Activated CD4-positive, alpha-beta T cell treated with anti-CD3 and anti-CD28 coated beads for 24 hours (primary cell): ENCODE results near the gene PLEKHA4.
"Not testable (repeated sequence)": the region's sequence is repeated elsewhere in the genome, so short reads cannot be mapped to it uniquely, and the experiment has no call there.

ENCODE experiments used
- DNase-seq, 2 donors: peaks; one replicate each; pipeline ENCODE4 v3.0.0-alpha.2; 2020; ENCODE audit warnings: low read depth in 2 of 2

PLEKHA4 gene

DNA sequence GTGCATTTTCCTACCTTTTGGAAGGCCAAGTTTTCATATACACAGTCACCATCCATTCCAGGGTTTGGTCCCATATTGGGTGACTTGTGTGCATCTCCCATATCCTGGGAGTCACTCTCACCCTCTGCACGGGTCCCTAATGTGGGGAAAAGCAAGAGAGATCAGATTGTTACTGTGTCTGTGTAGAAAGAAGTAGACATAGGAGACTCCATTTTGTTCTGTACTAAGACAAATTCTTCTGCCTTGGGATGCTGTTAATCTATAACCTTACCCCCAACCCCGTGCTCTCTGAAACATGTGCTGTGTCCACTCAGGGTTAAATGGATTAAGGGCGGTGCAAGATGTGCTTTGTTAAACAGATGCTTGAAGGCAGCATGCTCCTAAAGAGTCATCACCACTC lies 21.1 kb upstream of the PLEKHA4 start:
- DNase-seq: not testable (repeated sequence)

DNA sequence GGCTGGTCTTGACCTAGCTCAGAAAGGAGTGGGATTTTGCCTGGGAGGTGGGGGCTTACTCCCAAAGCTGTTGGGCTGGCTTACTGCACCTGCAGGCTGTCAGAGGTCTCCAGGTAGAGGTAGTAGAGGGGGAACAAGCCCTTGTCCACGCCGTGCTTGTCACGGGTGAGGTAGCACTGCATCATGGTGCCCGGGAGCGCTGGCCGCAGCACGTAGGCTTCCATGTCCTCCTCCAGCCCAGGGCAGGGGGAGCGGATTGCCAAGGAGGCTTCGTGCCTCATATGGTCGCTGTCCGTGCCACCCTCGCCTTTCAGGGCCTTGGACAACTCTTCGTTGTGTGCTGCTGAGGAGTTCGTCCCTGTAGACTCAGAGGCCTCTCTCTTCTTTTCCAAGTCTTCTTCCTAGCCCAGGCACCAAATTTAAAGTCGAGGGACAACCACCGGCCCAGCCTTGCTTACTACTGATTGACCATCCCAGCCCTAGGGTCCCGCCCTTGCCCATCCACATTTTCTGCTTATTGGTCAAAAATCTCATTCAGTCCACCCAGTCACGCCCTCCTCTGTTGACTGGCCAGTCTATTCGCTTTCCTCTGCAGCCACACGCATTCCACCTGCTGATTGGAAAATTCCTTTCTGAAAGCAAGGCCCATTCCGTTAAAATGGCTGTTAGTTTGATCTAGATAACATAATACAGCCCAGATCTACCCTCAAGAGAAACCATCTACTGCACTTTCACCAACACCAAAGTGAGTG lies 19.6 kb upstream of the PLEKHA4 start:
- DNase-seq: no peak

- DNase-seq: no peak
Observed at GRCh38 chr19:48883726-48884125, 15.3 kb upstream of the PLEKHA4 start.

GRCh38 chr19:48881741-48882657 lies 13.6 kb upstream of the PLEKHA4 start:
- no peak for DNase-seq

DNA sequence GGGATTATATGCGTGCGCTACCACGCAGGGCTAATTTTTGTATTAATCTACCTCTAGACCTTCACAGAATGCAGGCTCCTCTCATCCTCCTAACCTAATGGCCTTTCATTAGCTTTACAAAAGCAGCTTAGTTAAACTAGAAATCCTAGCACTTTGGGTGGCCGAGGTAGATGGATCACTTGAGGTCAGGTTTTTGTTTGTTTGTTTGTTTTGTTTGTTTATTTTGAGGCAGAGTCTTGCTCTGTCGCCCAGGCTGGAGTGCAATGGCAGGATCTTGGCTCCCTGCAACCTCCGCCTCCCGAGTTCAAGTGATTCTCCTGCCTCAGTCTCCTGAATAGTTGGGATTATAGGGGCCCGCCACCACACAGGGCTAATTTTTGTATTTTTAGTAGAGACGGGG lies 11.3 kb upstream of the PLEKHA4 start:
- not testable (repeated sequence) for DNase-seq

GRCh38 chr19:48879025-48879637 lies 10.7 kb upstream of the PLEKHA4 start:
- DNase-seq: no peak

DNA sequence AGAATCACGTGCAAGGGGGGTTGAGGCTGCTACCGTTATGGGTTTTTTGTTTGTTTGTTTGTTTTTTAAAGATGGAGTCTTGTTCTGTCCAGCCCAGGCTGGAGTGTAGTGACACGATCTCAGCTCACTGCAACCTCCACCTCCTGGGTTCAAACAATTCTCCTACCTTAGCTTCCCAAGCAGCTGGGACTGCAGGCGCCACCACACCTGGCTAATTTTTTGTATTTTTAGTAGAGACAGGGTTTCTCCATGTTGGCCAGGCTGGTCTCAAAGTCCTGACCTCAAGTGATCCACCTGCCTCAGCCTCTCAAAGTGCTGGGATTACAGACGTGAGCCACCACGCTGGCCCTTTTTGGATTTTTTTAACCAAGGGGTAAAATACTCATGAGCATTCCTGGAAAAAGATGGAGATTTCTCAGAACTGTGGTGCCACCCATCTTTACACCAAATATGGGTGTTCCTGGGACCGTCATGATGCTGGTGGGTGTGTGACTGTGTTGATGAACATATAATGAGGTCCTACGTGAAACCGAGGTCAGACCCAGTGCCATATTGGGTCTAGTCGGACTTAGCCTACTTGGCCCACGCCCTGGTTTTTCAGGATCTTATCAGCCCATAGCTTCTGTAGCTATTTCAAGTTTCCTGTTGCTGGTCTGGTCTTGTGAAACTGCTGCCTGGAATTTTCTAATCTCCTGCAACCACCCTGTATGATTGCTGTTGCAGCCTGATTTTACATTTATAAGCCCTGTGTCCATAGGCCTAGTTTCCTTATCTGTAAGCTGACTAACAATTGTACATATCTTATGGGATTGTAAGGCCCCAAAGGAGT lies 10.0 kb upstream of the PLEKHA4 start:
- no peak for DNase-seq

GRCh38 chr19:48877855-48878195 lies 9.4 kb upstream of the PLEKHA4 start:
- DNase-seq: no peak

GRCh38 chr19:48876043-48876981 lies 7.9 kb upstream of the PLEKHA4 start:
- not testable (repeated sequence) for DNase-seq

- no peak for DNase-seq
Observed at GRCh38 chr19:48874303-48875135, 6.1 kb upstream of the PLEKHA4 start.

DNA sequence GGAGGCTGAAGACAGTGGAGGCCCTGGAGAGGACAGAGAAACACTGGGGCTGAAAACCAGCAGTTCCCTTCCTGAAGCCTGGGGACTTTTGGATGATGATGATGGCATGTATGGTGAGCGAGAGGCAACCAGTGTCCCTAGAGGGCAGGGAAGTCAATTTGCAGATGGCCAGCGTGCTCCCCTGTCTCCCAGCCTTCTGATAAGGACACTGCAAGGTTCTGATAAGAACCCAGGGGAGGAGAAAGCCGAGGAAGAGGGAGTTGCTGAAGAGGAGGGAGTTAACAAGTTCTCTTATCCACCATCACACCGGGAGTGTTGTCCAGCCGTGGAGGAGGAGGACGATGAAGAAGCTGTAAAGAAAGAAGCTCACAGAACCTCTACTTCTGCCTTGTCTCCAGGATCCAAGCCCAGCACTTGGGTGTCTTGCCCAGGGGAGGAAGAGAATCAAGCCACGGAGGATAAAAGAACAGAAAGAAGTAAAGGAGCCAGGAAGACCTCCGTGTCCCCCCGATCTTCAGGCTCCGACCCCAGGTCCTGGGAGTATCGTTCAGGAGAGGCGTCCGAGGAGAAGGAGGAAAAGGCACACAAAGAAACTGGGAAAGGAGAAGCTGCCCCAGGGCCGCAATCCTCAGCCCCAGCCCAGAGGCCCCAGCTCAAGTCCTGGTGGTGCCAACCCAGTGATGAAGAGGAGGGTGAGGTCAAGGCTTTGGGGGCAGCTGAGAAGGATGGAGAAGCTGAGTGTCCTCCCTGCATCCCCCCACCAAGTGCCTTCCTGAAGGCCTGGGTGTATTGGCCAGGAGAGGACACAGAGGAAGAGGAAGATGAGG lies 5.3 kb upstream of the PLEKHA4 start:
- DNase-seq: no peak

- peak; percentile 50 to 60 for DNase-seq
Observed at GRCh38 chr19:48872884-48873475, 4.6 kb upstream of the PLEKHA4 start.

DNA sequence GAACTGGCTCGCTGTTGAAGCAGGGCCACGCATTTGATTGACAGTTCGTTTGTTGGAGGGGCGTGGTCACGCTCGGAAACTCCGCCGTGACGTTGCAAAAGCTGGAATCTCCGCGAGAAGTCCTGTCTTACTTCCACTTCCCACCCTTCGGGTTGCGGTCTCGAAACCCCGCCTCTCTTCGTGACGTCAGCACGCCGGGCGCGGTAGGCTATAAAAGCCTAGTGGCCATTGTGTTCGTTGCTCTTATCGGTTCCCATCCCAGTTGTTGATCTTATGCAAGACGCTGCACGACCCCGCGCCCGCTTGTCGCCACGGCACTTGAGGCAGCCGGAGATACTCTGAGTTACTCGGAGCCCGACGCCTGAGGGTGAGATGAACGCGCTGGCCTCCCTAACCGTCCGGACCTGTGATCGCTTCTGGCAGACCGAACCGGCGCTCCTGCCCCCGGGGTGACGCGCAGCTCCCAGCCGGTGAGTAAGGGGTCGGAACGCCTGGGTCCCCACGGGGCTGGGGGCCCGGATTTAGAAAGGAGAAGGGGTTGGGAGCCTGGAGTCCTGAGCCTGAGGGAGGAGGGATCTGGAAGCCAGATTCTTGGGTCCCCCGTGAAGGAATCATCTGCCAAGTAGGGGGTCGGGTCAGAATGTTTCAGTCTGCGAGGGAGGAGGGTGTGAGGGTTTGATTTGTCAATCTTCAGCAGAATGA lies 3.9 kb upstream of the PLEKHA4 start, which contains the start of gene PPP1R15A:
TSS of gene PPP1R15A (plus strand) at position 240 of the 702 bp plus-strand sequence. CDS start 813 bp downstream, outside the sequence.
- peak; percentile 97 to 99 for DNase-seq

GRCh38 chr19:48871471-48872181 lies 3.2 kb upstream of the PLEKHA4 start:
- not testable (repeated sequence) for DNase-seq

DNA sequence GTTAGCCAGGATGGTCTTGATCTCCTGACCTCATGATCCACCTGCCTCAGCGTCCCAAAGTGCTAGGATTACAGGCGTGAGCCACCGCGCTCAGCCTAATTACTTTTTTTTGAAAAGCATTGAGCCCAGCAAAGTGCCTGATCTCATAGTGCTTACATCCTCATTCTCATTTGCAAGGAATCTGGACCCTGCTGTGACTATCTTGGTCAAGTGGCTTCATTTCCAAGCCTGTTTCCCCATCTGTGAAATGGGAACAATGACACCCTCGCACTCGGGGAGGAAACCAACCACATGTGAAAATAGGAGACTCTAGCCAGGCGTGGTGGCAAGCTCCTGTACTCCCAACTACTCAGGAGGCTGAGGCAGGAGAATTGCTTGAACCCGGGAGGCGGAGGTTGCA lies 1.6 kb upstream of the PLEKHA4 start:
- DNase-seq: no peak

GRCh38 chr19:48867746-48868113 lies 687 bp downstream of the PLEKHA4 start:
- DNase-seq: no peak
